Measurements from ENCODE around the gene RPS27L.
"Not testable (repeated sequence)": the region's sequence is repeated elsewhere in the genome, so short reads cannot be mapped to it uniquely, and the experiment has no call there.

Gene RPS27L

GRCh38 chr15:63140936-63141335, 16.3 kb downstream of the RPS27L start:
- DNase-seq (ENCODE audit: low spot score) = no peak

GRCh38 chr15:63136742-63137141, 20.5 kb downstream of the RPS27L start:
- no peak for DNase-seq (ENCODE audit: low spot score)

- DNase-seq (ENCODE audit: low spot score) = no peak
These were observed 21.5 kb downstream of the RPS27L start for GRCh38 chr15:63135804-63136203.

GRCh38 chr15:63135281-63135680, 22.0 kb downstream of the RPS27L start:
- DNase-seq (ENCODE audit: low spot score) = no peak

GRCh38 chr15:63134245-63134985, 22.9 kb downstream of the RPS27L start:
- no peak for DNase-seq (ENCODE audit: low spot score)

GRCh38 chr15:63133786-63134185, 23.5 kb downstream of the RPS27L start:
- no peak for DNase-seq (ENCODE audit: low spot score)

- no peak for DNase-seq (ENCODE audit: low spot score)
These were observed 30.6 kb downstream of the RPS27L start for GRCh38 chr15:63126726-63127125.

- DNase-seq (ENCODE audit: low spot score) = no peak
These were observed 32.8 kb downstream of the RPS27L start for GRCh38 chr15:63124506-63124905.

GRCh38 chr15:63122002-63122875, 35.0 kb downstream of the RPS27L start:
- peak; percentile 87 for DNase-seq (ENCODE audit: low spot score)

GRCh38 chr15:63121382-63122001, 35.8 kb downstream of the RPS27L start, which contains the start of gene LACTB:
LACTB (plus strand) TSS chr15:63121861; CDS start chr15:63121872, 11 bp downstream.
- peak; percentile 95 for DNase-seq (ENCODE audit: low spot score)

GRCh38 chr15:63118854-63119253, 38.4 kb downstream of the RPS27L start:
- no peak for DNase-seq (ENCODE audit: low spot score)

GRCh38 chr15:63114465-63114864, 42.8 kb downstream of the RPS27L start:
- no peak for DNase-seq (ENCODE audit: low spot score)

GRCh38 chr15:63112871-63113270, 44.4 kb downstream of the RPS27L start:
- DNase-seq (ENCODE audit: low spot score) = no peak

- no peak for DNase-seq (ENCODE audit: low spot score)
These were observed 45.8 kb downstream of the RPS27L start for GRCh38 chr15:63111481-63111880.

- DNase-seq (ENCODE audit: low spot score) = no peak
These were observed 46.8 kb downstream of the RPS27L start for GRCh38 chr15:63110428-63111026.

GRCh38 chr15:63109920-63110319, 47.4 kb downstream of the RPS27L start:
- DNase-seq (ENCODE audit: low spot score) = no peak

- DNase-seq (ENCODE audit: low spot score) = no peak
These were observed 47.8 kb downstream of the RPS27L start for GRCh38 chr15:63109498-63109897.

GRCh38 chr15:63107895-63108546, 49.3 kb downstream of the RPS27L start:
- DNase-seq (ENCODE audit: low spot score) = no peak

- DNase-seq (ENCODE audit: low spot score) = not testable (repeated sequence)
These were observed 51.9 kb downstream of the RPS27L start for GRCh38 chr15:63105354-63105753.

- DNase-seq (ENCODE audit: low spot score) = no peak
These were observed 52.5 kb downstream of the RPS27L start for GRCh38 chr15:63104727-63105126.

- no peak for DNase-seq (ENCODE audit: low spot score)
These were observed 53.9 kb downstream of the RPS27L start for GRCh38 chr15:63103416-63103815.

- DNase-seq (ENCODE audit: low spot score) = not testable (repeated sequence)
These were observed 57.7 kb downstream of the RPS27L start for GRCh38 chr15:63099581-63099980.
